ENCODE results near the gene EML4. TPM values are rescaled to one million over a fixed set of nuclear protein-coding genes. Genes with fewer than 3 reads are reported as not detected.

Gene EML4
- total and polyA plus RNA-seq, 9 of the 15 experiments (the other 6 are each of a cell fraction or from before 2014, with no cell fraction given): 14.7 to 48.3 (median 36.5) TPM

- POLR2A ChIA-PET: no interaction called here
- H4K20me1 ChIP-seq (replicated peaks; ENCODE audit: control insufficient read depth, insufficient read depth, low read length): no peaks in the 10 kb centered on the region
- no peak overlapping the region for H3K4me2 ChIP-seq (ENCODE audit: insufficient read depth, low read length)
- FAIRE-seq (no peak), DNase-seq (ENCODE audit: extremely low read depth in 1 of 4, low spot score in 3 of 4) (no peak), ATAC-seq (no peak)
- no peak overlapping the region for H3K9ac ChIP-seq (ENCODE audit: insufficient read depth in 1 of 2, low read depth in 2 of 2, low read length in 2 of 2)
- 86% methylated on average over 2 of the region's 2 CpGs for WGBS (ENCODE audit: insufficient coverage, low coverage, missing lambda C conversion rate)
- peaks cover 13% of the 10 kb centered on the region; the same call in 1 of the 3 replicates for H3K36me3 ChIP-seq (ENCODE audit: control insufficient read depth, insufficient read depth, low read length)
- CTCF ChIA-PET (ENCODE audit: low intra/inter-chr PET ratio): no interaction called here
- intact Hi-C loops (cut with micrococcal nuclease): no loop called here
- TF ChIP-seq HDAC3 (IDR thresholded peaks at IDR 0.05; ENCODE audit: borderline replicate concordance, partially characterized antibody) (no peak), EP400 (IDR thresholded peaks at IDR 0.05) (no peak), BRCA1 (IDR thresholded peaks at IDR 0.05) (no peak), BRCA1 (CRISPR knock-in tag; IDR thresholded peaks at IDR 0.05) (no peak), CTCF (IDR thresholded peaks at IDR 0.05 in 2 of 3, conservative IDR thresholded peaks at IDR 0.05 in 1 of 3; ENCODE audit: insufficient read depth in 2 of 3, low read depth in 1 of 3, low read length in 3 of 3) (no peak), RFX5 (IDR thresholded peaks at IDR 0.05; ENCODE audit: low read depth, low read length) (no peak), ZNF830 (CRISPR knock-in tag; IDR thresholded peaks at IDR 0.05) (no peak), ZFP1 (CRISPR knock-in tag; IDR thresholded peaks at IDR 0.05) (no peak), ZNF280B (CRISPR knock-in tag; IDR thresholded peaks at IDR 0.05) (no peak), FIP1L1 (IDR thresholded peaks at IDR 0.05; ENCODE audit: low read depth, low read length, poor library complexity, severe bottlenecking) (no peak), MTA2 (IDR thresholded peaks at IDR 0.05; ENCODE audit: low read depth) (no peak), NFYB (IDR thresholded peaks at IDR 0.05; ENCODE audit: extremely low read depth, insufficient read length) (no peak), PATZ1 (CRISPR knock-in tag; IDR thresholded peaks at IDR 0.05; ENCODE audit: borderline replicate concordance) (no peak), MEF2A (IDR thresholded peaks at IDR 0.05; ENCODE audit: control insufficient read depth, low read depth, low read length) (no peak), ZNF766 (CRISPR knock-in tag; conservative IDR thresholded peaks at IDR 0.05) (no peak), NCOA1 (IDR thresholded peaks at IDR 0.05; ENCODE audit: low read depth) (no peak), TCF3 (CRISPR knock-in tag; IDR thresholded peaks at IDR 0.05) (no peak)
- no peaks in the 10 kb centered on the region for H3K79me2 ChIP-seq (ENCODE audit: control insufficient read depth, insufficient read depth, low read length)
- no peaks in the 10 kb centered on the region for H3K9me3 ChIP-seq (replicated peaks; ENCODE audit: control insufficient read depth, insufficient read depth, low read depth, low read length)
- no TSS peak for BruUV-seq (replicated peaks)
- H2AFZ ChIP-seq (ENCODE audit: low read depth, low read length): no peak overlapping the region
- no peaks in the 10 kb centered on the region for H3K27me3 ChIP-seq (ENCODE audit: control insufficient read depth in 2 of 2, insufficient read depth in 2 of 2, low read length in 2 of 2)
- H3K4me3 ChIP-seq: no peak overlapping the region
- no peak overlapping the region for H3K27ac ChIP-seq (ENCODE audit: extremely low read depth, low read depth, low read length)
- no peaks in the 10 kb centered on the region for H3K9me1 ChIP-seq (ENCODE audit: control insufficient read depth, insufficient read depth, low read length)
- in situ Hi-C loops (cut with MboI): no loop called here
- no peaks in the 10 kb centered on the region for H3K4me1 ChIP-seq (replicated peaks in 1 of 2; ENCODE audit: control insufficient read depth in 2 of 2, insufficient read depth in 2 of 2, low read length in 2 of 2)
Measured at GRCh38 chr2:42281416-42282081, 112.4 kb downstream of the EML4 start.
